ENCODE data around the gene TMEM132C.

TMEM132C gene

DNA sequence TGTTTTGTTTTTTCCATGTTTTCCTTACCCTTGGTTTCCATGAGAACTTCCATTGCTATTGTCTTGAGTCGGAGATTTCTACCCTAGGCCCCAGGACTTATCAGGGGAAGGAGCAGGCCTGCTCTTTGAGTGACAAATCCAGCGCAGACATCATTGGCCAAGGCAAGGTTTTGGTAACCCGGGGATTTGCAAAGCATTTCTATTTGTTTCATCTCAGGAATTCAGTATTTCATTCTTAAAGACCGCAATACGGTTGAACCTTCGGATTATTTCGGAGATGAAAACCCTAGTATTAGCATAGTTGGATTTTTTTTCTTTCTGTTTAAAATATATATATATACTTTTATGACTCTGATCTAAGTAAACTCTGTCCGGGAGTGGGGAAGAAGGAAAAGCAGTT is 62.0 kb downstream of the TMEM132C start:
- H4K20me1 ChIP-seq (ENCODE audit: insufficient read depth, low read length) = no peaks in the 10 kb centered on the region
- no peak overlapping the region for H3K27ac ChIP-seq (ENCODE audit: low read length)
- DNase-seq = no peak
- H3K9me3 ChIP-seq (replicated peaks; ENCODE audit: insufficient read depth, low read length) = no peaks in the 10 kb centered on the region
- H3K9ac ChIP-seq (ENCODE audit: low read length) = no peak overlapping the region
- no peaks in the 10 kb centered on the region for H3K79me2 ChIP-seq (ENCODE audit: low read length)
- no peaks in the 10 kb centered on the region for H3K9me2 ChIP-seq (replicated peaks; ENCODE audit: insufficient read depth, low read length)
- H3K4me2 ChIP-seq (ENCODE audit: low read depth, low read length) = no peak overlapping the region
- no peaks in the 10 kb centered on the region for H3F3A ChIP-seq (ENCODE audit: insufficient read depth, low read length)
- H3K27me3 ChIP-seq (replicated peaks; ENCODE audit: insufficient read depth, low read length) = no peaks in the 10 kb centered on the region
- no peak overlapping the region for H2AFZ ChIP-seq (ENCODE audit: low read length)
- H3K36me3 ChIP-seq (replicated peaks; ENCODE audit: insufficient read depth, low read length) = no peaks in the 10 kb centered on the region
- H3K4me1 ChIP-seq (ENCODE audit: low read length) = no peaks in the 10 kb centered on the region
- TF ChIP-seq EZH2 (optimal IDR thresholded peaks at IDR 0.05; ENCODE audit: low read depth, low read length) (no peak), EZH2phosphoT487 (IDR thresholded peaks at IDR 0.05; ENCODE audit: low read length) (no peak)
- TF ChIP-seq, protein P1, sequence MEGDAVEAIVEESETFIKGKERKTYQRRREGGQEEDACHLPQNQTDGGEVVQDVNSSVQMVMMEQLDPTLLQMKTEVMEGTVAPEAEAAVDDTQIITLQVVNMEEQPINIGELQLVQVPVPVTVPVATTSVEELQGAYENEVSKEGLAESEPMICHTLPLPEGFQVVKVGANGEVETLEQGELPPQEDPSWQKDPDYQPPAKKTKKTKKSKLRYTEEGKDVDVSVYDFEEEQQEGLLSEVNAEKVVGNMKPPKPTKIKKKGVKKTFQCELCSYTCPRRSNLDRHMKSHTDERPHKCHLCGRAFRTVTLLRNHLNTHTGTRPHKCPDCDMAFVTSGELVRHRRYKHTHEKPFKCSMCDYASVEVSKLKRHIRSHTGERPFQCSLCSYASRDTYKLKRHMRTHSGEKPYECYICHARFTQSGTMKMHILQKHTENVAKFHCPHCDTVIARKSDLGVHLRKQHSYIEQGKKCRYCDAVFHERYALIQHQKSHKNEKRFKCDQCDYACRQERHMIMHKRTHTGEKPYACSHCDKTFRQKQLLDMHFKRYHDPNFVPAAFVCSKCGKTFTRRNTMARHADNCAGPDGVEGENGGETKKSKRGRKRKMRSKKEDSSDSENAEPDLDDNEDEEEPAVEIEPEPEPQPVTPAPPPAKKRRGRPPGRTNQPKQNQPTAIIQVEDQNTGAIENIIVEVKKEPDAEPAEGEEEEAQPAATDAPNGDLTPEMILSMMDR (IDR thresholded peaks at IDR 0.05; ENCODE audit: low read length) = no peak
- H3K4me3 ChIP-seq (ENCODE audit: low read length) = no peak overlapping the region

DNA sequence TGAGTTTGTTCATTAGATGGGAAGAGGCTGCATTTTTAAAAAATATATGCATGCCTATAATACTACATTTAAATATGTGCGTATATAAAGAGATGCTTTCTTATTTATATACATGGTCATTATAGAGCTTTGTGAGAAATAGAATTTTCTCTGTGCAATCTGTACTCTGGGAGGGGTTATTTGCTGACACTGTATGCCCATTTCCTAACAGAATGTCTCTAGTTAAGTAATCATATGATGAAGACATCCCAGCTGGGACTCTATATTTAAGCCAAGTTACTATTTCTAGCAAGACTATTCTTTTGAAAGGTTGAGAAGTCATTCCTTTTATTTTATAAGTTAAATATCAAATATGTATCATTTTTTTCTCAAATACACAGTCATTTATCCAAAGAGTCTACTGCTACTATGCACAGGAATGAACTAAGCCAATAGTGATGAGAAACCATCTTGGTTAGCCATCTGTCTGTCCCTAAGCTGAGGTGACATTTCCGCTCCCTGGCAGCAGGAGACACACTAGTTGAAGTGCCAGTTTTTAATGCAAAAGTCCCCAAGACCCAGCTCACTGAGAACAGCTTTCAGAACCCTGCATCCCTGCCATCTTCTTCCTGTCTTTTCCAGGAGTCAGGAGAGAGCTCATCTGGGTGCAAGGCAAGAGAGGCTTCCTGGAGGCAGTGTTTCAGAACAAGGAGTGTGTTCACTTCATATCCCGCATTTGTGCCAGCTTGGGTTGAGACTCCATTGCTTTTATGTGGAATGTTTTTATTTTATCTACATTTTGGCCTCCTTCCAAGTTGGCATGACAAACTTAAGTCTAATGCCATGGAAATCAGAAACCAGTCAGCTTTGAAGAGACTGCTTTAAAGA is 69.5 kb downstream of the TMEM132C start:
- no peak overlapping the region for H3K27ac ChIP-seq (ENCODE audit: low read length)
- no peaks in the 10 kb centered on the region for H3F3A ChIP-seq (ENCODE audit: insufficient read depth, low read length)
- no peaks in the 10 kb centered on the region for H4K20me1 ChIP-seq (ENCODE audit: insufficient read depth, low read length)
- H3K9me2 ChIP-seq (replicated peaks; ENCODE audit: insufficient read depth, low read length) = no peaks in the 10 kb centered on the region
- H3K9ac ChIP-seq (ENCODE audit: low read length) = no peak overlapping the region
- H3K4me3 ChIP-seq (ENCODE audit: low read length) = no peak overlapping the region
- no peak overlapping the region for H2AFZ ChIP-seq (ENCODE audit: low read length)
- TF ChIP-seq EZH2 (optimal IDR thresholded peaks at IDR 0.05; ENCODE audit: low read depth, low read length) (no peak), EZH2phosphoT487 (IDR thresholded peaks at IDR 0.05; ENCODE audit: low read length) (no peak)
- TF ChIP-seq, protein P1 (IDR thresholded peaks at IDR 0.05; ENCODE audit: low read length) = no peak
- H3K27me3 ChIP-seq (replicated peaks; ENCODE audit: insufficient read depth, low read length) = no peaks in the 10 kb centered on the region
- DNase-seq = no peak
- no peaks in the 10 kb centered on the region for H3K36me3 ChIP-seq (replicated peaks; ENCODE audit: insufficient read depth, low read length)
- no peak overlapping the region for H3K4me2 ChIP-seq (ENCODE audit: low read depth, low read length)
- H3K4me1 ChIP-seq (ENCODE audit: low read length) = no peaks in the 10 kb centered on the region
- H3K79me2 ChIP-seq (ENCODE audit: low read length) = no peaks in the 10 kb centered on the region
- no peaks in the 10 kb centered on the region for H3K9me3 ChIP-seq (replicated peaks; ENCODE audit: insufficient read depth, low read length)

DNA sequence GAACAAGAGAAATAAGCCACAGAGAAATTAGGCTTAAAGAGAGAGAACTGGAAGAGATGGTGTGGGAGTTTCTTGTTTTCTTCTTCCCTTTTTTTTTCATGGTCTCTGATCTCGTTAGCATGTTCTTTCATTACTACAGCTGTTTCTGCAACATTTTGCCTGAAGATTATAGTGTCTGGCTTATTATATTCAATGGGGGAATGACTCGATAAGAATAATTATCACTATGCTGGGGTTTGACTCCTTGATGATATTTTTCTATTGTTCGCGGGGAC is 70.0 kb downstream of the TMEM132C start:
- no peak overlapping the region for H2AFZ ChIP-seq (ENCODE audit: low read length)
- no peak overlapping the region for H3K4me3 ChIP-seq (ENCODE audit: low read length)
- no peaks in the 10 kb centered on the region for H3K9me3 ChIP-seq (replicated peaks; ENCODE audit: insufficient read depth, low read length)
- no peak overlapping the region for H3K9ac ChIP-seq (ENCODE audit: low read length)
- H3F3A ChIP-seq (ENCODE audit: insufficient read depth, low read length) = no peaks in the 10 kb centered on the region
- H3K36me3 ChIP-seq (replicated peaks; ENCODE audit: insufficient read depth, low read length) = no peaks in the 10 kb centered on the region
- H3K4me2 ChIP-seq (ENCODE audit: low read depth, low read length) = no peak overlapping the region
- no peak overlapping the region for H3K27ac ChIP-seq (ENCODE audit: low read length)
- DNase-seq = no peak
- no peaks in the 10 kb centered on the region for H3K9me2 ChIP-seq (replicated peaks; ENCODE audit: insufficient read depth, low read length)
- H3K79me2 ChIP-seq (ENCODE audit: low read length) = no peaks in the 10 kb centered on the region
- no peaks in the 10 kb centered on the region for H3K27me3 ChIP-seq (replicated peaks; ENCODE audit: insufficient read depth, low read length)
- no peaks in the 10 kb centered on the region for H4K20me1 ChIP-seq (ENCODE audit: insufficient read depth, low read length)
- TF ChIP-seq, protein P1 (IDR thresholded peaks at IDR 0.05; ENCODE audit: low read length) = no peak
- no peak for TF ChIP-seq EZH2phosphoT487 (IDR thresholded peaks at IDR 0.05; ENCODE audit: low read length)
- no peak for TF ChIP-seq EZH2 (optimal IDR thresholded peaks at IDR 0.05; ENCODE audit: low read depth, low read length)
- H3K4me1 ChIP-seq (ENCODE audit: low read length) = no peaks in the 10 kb centered on the region

All from MM.1S (cell line).